Hepatocyte (in vitro differentiated cells): Measurements from ENCODE around the gene AGAP2. TPM values are rescaled to one million over a fixed set of nuclear protein-coding genes. Genes with fewer than 3 reads are reported as not detected.

Source experiments
- DNase-seq: peaks from one replicate; pipeline ENCODE4 v3.0.0-alpha.2; 2016; ENCODE audit warnings: low spot score
- H2AFZ ChIP-seq: fragments of 200-600 bp; sonication (generic); 2 replicates; pipeline ENCODE4 v1.6.0; 2016; ENCODE audit warnings: antibody characterized with exemption, mild to moderate bottlenecking
- H3K27ac ChIP-seq: fragments of 200-600 bp; sonication (generic); 2 replicates; pipeline ENCODE4 v1.5.1; 2016; ENCODE audit warnings: mild to moderate bottlenecking
- H3K27me3 ChIP-seq: fragments of 200-600 bp; sonication (generic); 2 replicates; pipeline ENCODE4 v1.6.1; 2016
- H3K36me3 ChIP-seq: fragments of 200-600 bp; sonication (generic); replicated peaks from 2 replicates; pipeline ENCODE4 v1.5.1; 2016; ENCODE audit warnings: low read depth; ENCODE audit not compliant: insufficient read depth
- H3K4me1 ChIP-seq: fragments of 200-600 bp; sonication (generic); 2 replicates; pipeline ENCODE4 v1.5.1; 2016; ENCODE audit warnings: mild to moderate bottlenecking, moderate library complexity; ENCODE audit not compliant: insufficient read depth
- H3K4me2 ChIP-seq: fragments of 200-600 bp; sonication (generic); 2 replicates; pipeline ENCODE4 v1.6.0; 2016
- H3K4me3 ChIP-seq: fragments of 200-600 bp; sonication (generic); 2 replicates; pipeline ENCODE4 v1.5.1; 2016; ENCODE audit warnings: mild to moderate bottlenecking
- H3K79me2 ChIP-seq: fragments of 200-600 bp; sonication (generic); 2 replicates; pipeline ENCODE4 v1.6.0; 2017; ENCODE audit warnings: mild to moderate bottlenecking
- H3K9me2 ChIP-seq: fragments of 200-600 bp; sonication (generic); replicated peaks from 2 replicates; pipeline ENCODE4 v1.6.0; 2017; ENCODE audit warnings: mild to moderate bottlenecking; ENCODE audit not compliant: insufficient read depth
- H3K9me3 ChIP-seq: fragments of 200-600 bp; sonication (generic); 2 replicates; pipeline ENCODE4 v1.5.1; 2016; ENCODE audit warnings: low read depth, mild to moderate bottlenecking
- H4K20me1 ChIP-seq: fragments of 200-600 bp; sonication (generic); 2 replicates; pipeline ENCODE4 v1.6.0; 2016; ENCODE audit warnings: mild to moderate bottlenecking; ENCODE audit not compliant: insufficient read depth, poor library complexity, severe bottlenecking
- CTCF ChIP-seq: fragments of 200-600 bp; sonication (generic); IDR thresholded peaks from 2 replicates; pipeline ENCODE4 v1.5.1; 2016; ENCODE audit warnings: antibody characterized with exemption, mild to moderate bottlenecking; ENCODE audit not compliant: poor library complexity
- EZH2 ChIP-seq: fragments of 200-600 bp; sonication (generic); IDR thresholded peaks from 2 replicates; pipeline ENCODE4 v1.6.1; 2016; ENCODE audit warnings: antibody characterized with exemption, mild to moderate bottlenecking, borderline replicate concordance
- EZH2phosphoT487 ChIP-seq: fragments of 200-600 bp; sonication (generic); IDR thresholded peaks from one replicate; pipeline ENCODE4 v1.6.1; 2018; ENCODE audit warnings: antibody characterized with exemption, mild to moderate bottlenecking, low read depth, moderate library complexity; ENCODE audit not compliant: unreplicated experiment, severe bottlenecking
- WGBS: methylation state at CpG from one replicate; pipeline ENCODE4 v1.1.6; 2016; ENCODE audit warnings: low lambda C conversion rate; ENCODE audit errors: missing lambda C conversion rate; 5-methylcytosine and 5-hydroxymethylcytosine counted together
- polyA plus RNA-seq: library from polyadenylated mRNA; unstranded; fragments of >200 nt; fragmentation: Nextera tagmentation; extraction: Ambion mirVana; gene quantifications from 2 replicates; pipeline ENCODE4 v1.2.1, GENCODE V29; 2016
- total RNA-seq: library from RNA; depleted of rRNA; stranded (reverse); fragments of >200 nt; gene quantifications from 2 replicates; pipeline ENCODE4 v1.2.3, GENCODE V29; 2014

Gene AGAP2
- total and polyA plus RNA-seq, 2 experiments from 2014 or later, result 0.04 to 0.33 TPM

GRCh38 chr12:57695770-57696432, 42.6 kb downstream of the AGAP2 start:
- Histone ChIP-seq H3K4me3 (no peak overlapping the region), H2AFZ (no peak overlapping the region), H3K9me2 (no peaks in the 10 kb centered on the region), H3K9me3 (no peaks in the 10 kb centered on the region), H3K79me2 (peaks cover 12% of the 10 kb centered on the region), H3K27ac (no peak overlapping the region), H3K27me3 (no peaks in the 10 kb centered on the region), H3K36me3 (no peaks in the 10 kb centered on the region), H4K20me1 (no peaks in the 10 kb centered on the region), H3K4me1 (peaks cover 7% of the 10 kb centered on the region), H3K4me2 (no peak overlapping the region)
- 88% methylated on average over 11 of the region's 11 CpGs for WGBS
- TF ChIP-seq CTCF, result no peak
- TF ChIP-seq EZH2phosphoT487, result no peak
- TF ChIP-seq EZH2, result no peak
- no peak for DNase-seq

GRCh38 chr12:57694459-57695019, 44.0 kb downstream of the AGAP2 start:
- Histone ChIP-seq H3K9me3 (no peaks in the 10 kb centered on the region), H3K27me3 (peaks cover 2% of the 10 kb centered on the region), H3K4me3 (peak overlapping the region; percentile 34), H3K36me3 (no peaks in the 10 kb centered on the region), H2AFZ (peak overlapping the region; percentile 50), H3K4me1 (peaks cover 7% of the 10 kb centered on the region), H3K27ac (peak overlapping the region; percentile 49), H4K20me1 (no peaks in the 10 kb centered on the region), H3K4me2 (peak overlapping the region; percentile 95), H3K79me2 (peaks cover 12% of the 10 kb centered on the region), H3K9me2 (no peaks in the 10 kb centered on the region)
- WGBS, result 2% methylated on average over 15 of the region's 15 CpGs
- peak; percentile 47 for DNase-seq
- TF ChIP-seq EZH2phosphoT487 (no peak), EZH2 (no peak), CTCF (no peak)

GRCh38 chr12:57693659-57694458, 44.7 kb downstream of the AGAP2 start, which contains the start of gene OS9:
Gene OS9, plus strand, starts transcription at chr12:57694132. Its CDS starts 30 bp downstream, at chr12:57694162.
- Histone ChIP-seq H3K27me3 (peaks cover 2% of the 10 kb centered on the region), H3K36me3 (no peaks in the 10 kb centered on the region), H2AFZ (peak within 1 kb of the TSS; percentile 50), H3K9me3 (no peaks in the 10 kb centered on the region), H3K4me2 (peak within 1 kb of the TSS; percentile 95), H4K20me1 (no peaks in the 10 kb centered on the region), H3K9me2 (no peaks in the 10 kb centered on the region), H3K27ac (peak within 1 kb of the TSS; percentile 49), H3K4me1 (peaks cover 7% of the 10 kb centered on the region), H3K79me2 (peaks cover 12% of the 10 kb centered on the region), H3K4me3 (peak within 1 kb of the TSS; percentile 34)
- peak; percentile 99 for DNase-seq
- TF ChIP-seq EZH2phosphoT487 (no peak), EZH2 (no peak), CTCF (peak; percentile 60)
- WGBS, result 1% methylated on average over 45 of the region's 45 CpGs
